Esophagus squamous epithelium (tissue), 5 donors: ENCODE measurements around the gene PGLYRP4. TPM values are rescaled to one million over a fixed set of nuclear protein-coding genes. Genes with fewer than 3 reads are reported as not detected.
A peak's percentile ranks its signal among the peaks of the same experiment; 100 is the strongest.

Source experiments
- DNase-seq: peaks from one replicate; lab custom pipeline; 2025; lab: John Stamatoyannopoulos, UW
- H3K27ac ChIP-seq, 4 donors: fragments of 200-600 bp; sonication (generic); one replicate each; pipeline ENCODE4 v1.5.1; 2016 to 2019; ENCODE audit warnings: mild to moderate bottlenecking in 1 of 4
- H3K27me3 ChIP-seq, 4 donors: fragments of 200-600 bp; sonication (generic); 1 replicate in 3 of 4; 2 replicates in 1 of 4; pipeline versions ENCODE4 v1.5.1 to v1.6.0; 2017 to 2021; ENCODE audit warnings: antibody characterized with exemption in 1 of 4
- H3K36me3 ChIP-seq, 3 donors: fragments of 200-600 bp; sonication (generic); one replicate each; pipeline ENCODE4 v1.5.1; 2016 to 2019
- H3K4me1 ChIP-seq, 3 donors: fragments of 200-600 bp; sonication (generic); one replicate each; pipeline ENCODE4 v1.5.1; 2017 to 2019
- H3K4me3 ChIP-seq, 4 donors: fragments of 200-600 bp; sonication (generic); 1 replicate in 3 of 4; 2 replicates in 1 of 4; pipeline ENCODE4 v1.5.1; 2016 to 2019; ENCODE audit warnings: mild to moderate bottlenecking in 2 of 4, moderate library complexity in 1 of 4
- H3K9me3 ChIP-seq, 3 donors: fragments of 200-600 bp; sonication (generic); one replicate each; pipeline ENCODE4 v1.5.1; 2016 to 2019
- POLR2A ChIP-seq, 4 donors: fragments of 450-650 bp; IDR thresholded peaks; one replicate each; pipeline ENCODE4 v1.6.1; 2017; ENCODE audit warnings: antibody characterized with exemption in 4 of 4, mild to moderate bottlenecking in 4 of 4, moderate library complexity in 3 of 4
- WGBS, 2 donors: methylation state at CpG; one replicate each; pipeline ENCODE4 v1.1.5; 2018; 5-methylcytosine and 5-hydroxymethylcytosine counted together
- intact Hi-C: fragments of 100-400 bp; cut with DNase I; formaldehyde crosslinking; loops from one replicate; pipeline ENCODE4 v1.15.0; 2022
- total RNA-seq, 4 donors: library from RNA; depleted of rRNA; stranded (reverse); fragments of >200 nt; gene quantifications; one replicate each; pipeline ENCODE4 v1.1.0, GENCODE V29; 2016
- TF ChIP-seq, protein P1 (sequence below), 6 experiments: fragments of 450-650 bp in 4 of 6; fragments of 200-600 bp in 2 of 6; sonication (generic) in 2 of 6; IDR thresholded peaks; one replicate each; pipeline ENCODE4 v1.5.1; 2016 to 2019; ENCODE audit warnings: antibody characterized with exemption in 6 of 6, mild to moderate bottlenecking in 4 of 6, moderate library complexity in 4 of 6
- donor health status: DM: yes; HTN: yes; CAD: no.

PGLYRP4 gene
- total RNA-seq, 4 donors from 2014 or later: 4.2 to 15.1 (median 6.9) TPM

DNA sequence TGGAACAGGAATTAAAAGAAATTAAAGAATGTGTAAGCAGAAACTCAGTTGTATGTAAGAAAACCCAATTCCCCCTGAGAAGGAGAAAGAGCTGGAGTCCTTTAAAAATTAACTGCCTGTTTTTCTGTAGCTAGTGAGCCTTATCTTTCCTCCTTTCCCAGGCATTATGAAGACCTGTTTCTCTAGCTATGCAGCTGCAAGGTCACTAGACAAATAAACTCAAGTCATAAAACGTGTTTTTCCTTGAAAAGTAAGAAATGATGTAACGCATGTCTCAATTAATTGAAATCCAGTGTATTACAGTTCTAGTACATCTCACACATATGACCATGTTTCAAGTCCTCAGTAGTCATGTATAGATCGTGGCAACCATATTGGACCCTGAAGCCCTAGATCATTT lies 21.5 kb upstream of the PGLYRP4 start:
- TF ChIP-seq POLR2A (IDR thresholded peaks at IDR 0.05): no peak
- TF ChIP-seq, protein P1, sequence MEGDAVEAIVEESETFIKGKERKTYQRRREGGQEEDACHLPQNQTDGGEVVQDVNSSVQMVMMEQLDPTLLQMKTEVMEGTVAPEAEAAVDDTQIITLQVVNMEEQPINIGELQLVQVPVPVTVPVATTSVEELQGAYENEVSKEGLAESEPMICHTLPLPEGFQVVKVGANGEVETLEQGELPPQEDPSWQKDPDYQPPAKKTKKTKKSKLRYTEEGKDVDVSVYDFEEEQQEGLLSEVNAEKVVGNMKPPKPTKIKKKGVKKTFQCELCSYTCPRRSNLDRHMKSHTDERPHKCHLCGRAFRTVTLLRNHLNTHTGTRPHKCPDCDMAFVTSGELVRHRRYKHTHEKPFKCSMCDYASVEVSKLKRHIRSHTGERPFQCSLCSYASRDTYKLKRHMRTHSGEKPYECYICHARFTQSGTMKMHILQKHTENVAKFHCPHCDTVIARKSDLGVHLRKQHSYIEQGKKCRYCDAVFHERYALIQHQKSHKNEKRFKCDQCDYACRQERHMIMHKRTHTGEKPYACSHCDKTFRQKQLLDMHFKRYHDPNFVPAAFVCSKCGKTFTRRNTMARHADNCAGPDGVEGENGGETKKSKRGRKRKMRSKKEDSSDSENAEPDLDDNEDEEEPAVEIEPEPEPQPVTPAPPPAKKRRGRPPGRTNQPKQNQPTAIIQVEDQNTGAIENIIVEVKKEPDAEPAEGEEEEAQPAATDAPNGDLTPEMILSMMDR (IDR thresholded peaks at IDR 0.05): no peak
- intact Hi-C loops: no loop called here
- no peak for DNase-seq
- WGBS, 2 donors: 62% methylated on average over 3 of the region's 3 CpGs
- Histone ChIP-seq H3K27ac (peak overlapping the region; percentile 71 to 83 (median 80)), H3K9me3 (no peaks in the 10 kb centered on the region), H3K4me3 (no peak overlapping the region), H3K4me1 (peaks cover 18 to 95% (median 46%) of the 10 kb centered on the region in 3 donors), H3K27me3 (peaks cover 0 to 3% (median 0%) of the 10 kb centered on the region in 4 donors), H3K36me3 (no peaks in the 10 kb centered on the region)

GRCh38 chr1:153368495-153368894 lies 19.9 kb upstream of the PGLYRP4 start:
- H3K36me3 ChIP-seq: no peaks in the 10 kb centered on the region
- TF ChIP-seq, protein P1 (IDR thresholded peaks at IDR 0.05): no peak
- no peak for TF ChIP-seq POLR2A (IDR thresholded peaks at IDR 0.05)
- H3K27me3 ChIP-seq: peaks cover 0 to 3% (median 0%) of the 10 kb centered on the region in 4 donors
- H3K4me1 ChIP-seq: peaks cover 25 to 95% (median 50%) of the 10 kb centered on the region in 3 donors
- no peak for DNase-seq
- H3K27ac ChIP-seq: peak overlapping the region in 2 of 4 donors; percentile 71 to 80
- WGBS, 2 donors: 51 to 59% methylated on average over 2 of the region's 2 CpGs
- no peak overlapping the region for H3K4me3 ChIP-seq
- H3K9me3 ChIP-seq: no peaks in the 10 kb centered on the region
- intact Hi-C loops: no loop called here

DNA sequence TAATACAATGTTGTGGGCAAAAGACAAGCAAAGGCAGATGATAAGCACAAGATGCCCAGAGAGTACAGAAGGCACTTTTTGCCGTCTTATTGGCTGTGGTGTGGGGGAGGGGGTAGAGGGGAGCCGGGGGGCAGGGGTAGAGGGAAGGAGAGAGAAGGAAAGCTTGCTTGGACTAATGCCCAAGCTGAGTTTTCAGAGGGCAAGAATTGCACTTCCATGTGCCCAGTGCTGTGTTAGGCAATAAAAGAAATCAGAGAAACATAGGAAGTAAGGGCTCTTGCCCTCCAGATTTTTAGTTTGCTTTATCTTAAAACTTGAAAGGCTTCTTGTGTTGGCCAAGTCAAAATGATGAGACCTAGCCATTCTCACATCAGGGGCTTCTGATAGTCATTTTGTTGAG lies 18.4 kb upstream of the PGLYRP4 start:
- Histone ChIP-seq H3K9me3 (no peaks in the 10 kb centered on the region), H3K36me3 (no peaks in the 10 kb centered on the region), H3K4me3 (no peak overlapping the region), H3K27me3 (peaks cover 0 to 3% (median 0%) of the 10 kb centered on the region in 4 donors), H3K4me1 (peaks cover 32 to 99% (median 57%) of the 10 kb centered on the region in 3 donors), H3K27ac (peak overlapping the region; percentile 11 to 93 (median 66))
- TF ChIP-seq, protein P1 (IDR thresholded peaks at IDR 0.05): no peak
- no peak for TF ChIP-seq POLR2A (IDR thresholded peaks at IDR 0.05)
- intact Hi-C loops: no loop called here
- no peak for DNase-seq
- WGBS, 2 donors: 50 to 57% methylated on average over 1 to 2 of the region's 2 CpGs

DNA sequence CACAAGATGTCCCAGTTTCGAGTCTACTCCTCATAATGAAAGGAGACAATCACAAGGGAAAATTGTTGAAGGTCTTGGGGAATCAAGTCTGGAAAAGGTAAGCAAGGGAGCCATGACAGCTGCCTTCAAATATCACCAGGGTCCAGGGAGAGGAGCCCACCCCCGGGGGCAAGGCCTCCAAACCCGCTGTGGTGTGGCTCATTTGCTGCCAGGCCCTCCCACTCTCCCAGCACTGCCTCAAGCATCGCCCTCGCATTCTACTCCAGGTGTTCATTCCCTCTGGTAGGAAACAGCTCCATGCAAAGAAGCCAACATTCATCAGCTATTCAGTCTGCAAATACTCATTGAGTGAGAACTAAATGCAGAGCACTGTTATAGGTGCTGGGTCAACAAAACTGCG lies 17.6 kb upstream of the PGLYRP4 start:
- Histone ChIP-seq H3K36me3 (no peaks in the 10 kb centered on the region), H3K27ac (peak overlapping the region in 3 of 4 donors; percentile 80 to 93 (median 86)), H3K4me3 (no peak overlapping the region), H3K9me3 (no peaks in the 10 kb centered on the region), H3K27me3 (peaks cover 0 to 3% (median 0%) of the 10 kb centered on the region in 4 donors), H3K4me1 (peaks cover 34 to 93% (median 52%) of the 10 kb centered on the region in 3 donors)
- no peak for DNase-seq
- TF ChIP-seq, protein P1 (IDR thresholded peaks at IDR 0.05): no peak
- TF ChIP-seq POLR2A (IDR thresholded peaks at IDR 0.05): no peak
- intact Hi-C loops: no loop called here
- WGBS, 2 donors: 51 to 65% methylated on average over 3 to 4 of the region's 6 CpGs

GRCh38 chr1:153365696-153366095 lies 17.1 kb upstream of the PGLYRP4 start:
- WGBS, 2 donors: 35 to 48% methylated on average over 7 to 8 of the region's 8 CpGs
- no peak for DNase-seq
- TF ChIP-seq POLR2A (IDR thresholded peaks at IDR 0.05): no peak
- TF ChIP-seq, protein P1 (IDR thresholded peaks at IDR 0.05): no peak
- peaks cover 34 to 92% (median 50%) of the 10 kb centered on the region in 3 donors for H3K4me1 ChIP-seq
- H3K4me3 ChIP-seq: no peak overlapping the region
- H3K9me3 ChIP-seq: no peaks in the 10 kb centered on the region
- intact Hi-C loops: no loop called here
- peaks cover 0 to 3% (median 0%) of the 10 kb centered on the region in 4 donors for H3K27me3 ChIP-seq
- peak overlapping the region; percentile 79 to 93 (median 83) for H3K27ac ChIP-seq
- H3K36me3 ChIP-seq: no peaks in the 10 kb centered on the region
